Mucosa of rectum (tissue), 2 donors: ENCODE measurements around the gene CEACAM3.

Source experiments
- H3K27ac ChIP-seq, 2 donors: one replicate each; pipeline ENCODE4 v1.7.0; 2013; ENCODE audit warnings: inconsistent platforms in 2 of 2, low read depth in 2 of 2, low read length in 2 of 2
- H3K27me3 ChIP-seq, 2 donors: one replicate each; pipeline ENCODE4 v1.7.0; 2013; ENCODE audit warnings: low read length in 2 of 2; ENCODE audit not compliant: control insufficient read depth in 2 of 2, insufficient read depth in 2 of 2
- H3K36me3 ChIP-seq, 2 donors: one replicate each; pipeline ENCODE4 v1.7.0; 2013; ENCODE audit warnings: low read length in 2 of 2; ENCODE audit not compliant: control insufficient read depth in 2 of 2, insufficient read depth in 2 of 2
- H3K4me1 ChIP-seq, 2 donors: one replicate each; pipeline ENCODE4 v1.7.0; 2013; ENCODE audit warnings: low read length in 2 of 2, mild to moderate bottlenecking in 1 of 2; ENCODE audit not compliant: control insufficient read depth in 2 of 2, insufficient read depth in 2 of 2
- H3K4me3 ChIP-seq, 2 donors: one replicate each; pipeline ENCODE4 v1.7.0; 2013; ENCODE audit warnings: low read length in 2 of 2
- H3K9ac ChIP-seq, 2 donors: one replicate each; pipeline ENCODE4 v1.7.0; 2013; ENCODE audit warnings: low read length in 2 of 2, low read depth in 1 of 2, mild to moderate bottlenecking in 1 of 2
- H3K9me3 ChIP-seq, 2 donors: one replicate each; pipeline ENCODE4 v1.7.0; 2013; ENCODE audit warnings: low read length in 2 of 2; ENCODE audit not compliant: control insufficient read depth in 2 of 2
- donor health status: healthy.
- donor health status: Normal muscosa, but diverticular disease.

CEACAM3 gene

GRCh38 chr19:41807176-41807575 lies 10.8 kb downstream of the CEACAM3 start:
- H3K9ac ChIP-seq = no peak overlapping the region
- H3K27ac ChIP-seq = no peak overlapping the region
- H3K4me3 ChIP-seq = no peak overlapping the region
- H3K9me3 ChIP-seq = no peaks in the 10 kb centered on the region
- H3K4me1 ChIP-seq = peaks cover 0 to 7% of the 10 kb centered on the region in 2 donors
- no peaks in the 10 kb centered on the region for H3K27me3 ChIP-seq
- H3K36me3 ChIP-seq = no peaks in the 10 kb centered on the region

GRCh38 chr19:41808663-41809566 lies 12.5 kb downstream of the CEACAM3 start:
- H3K4me3 ChIP-seq = no peak overlapping the region
- H3K27me3 ChIP-seq = no peaks in the 10 kb centered on the region
- peak overlapping the region in 1 of 2 donors; percentile 9 for H3K27ac ChIP-seq
- H3K36me3 ChIP-seq = no peaks in the 10 kb centered on the region
- H3K9me3 ChIP-seq = no peaks in the 10 kb centered on the region
- no peaks in the 10 kb centered on the region for H3K4me1 ChIP-seq
- no peak overlapping the region for H3K9ac ChIP-seq

GRCh38 chr19:41810301-41810700 lies 13.9 kb downstream of the CEACAM3 start:
- H3K27ac ChIP-seq = peak overlapping the region in 1 of 2 donors; percentile 43
- H3K4me1 ChIP-seq = no peaks in the 10 kb centered on the region
- no peak overlapping the region for H3K4me3 ChIP-seq
- H3K27me3 ChIP-seq = no peaks in the 10 kb centered on the region
- H3K9me3 ChIP-seq = no peaks in the 10 kb centered on the region
- H3K36me3 ChIP-seq = no peaks in the 10 kb centered on the region
- H3K9ac ChIP-seq = no peak overlapping the region

GRCh38 chr19:41811036-41811435 lies 14.6 kb downstream of the CEACAM3 start:
- no peak overlapping the region for H3K4me3 ChIP-seq
- H3K36me3 ChIP-seq = no peaks in the 10 kb centered on the region
- H3K9me3 ChIP-seq = no peaks in the 10 kb centered on the region
- no peak overlapping the region for H3K9ac ChIP-seq
- no peaks in the 10 kb centered on the region for H3K4me1 ChIP-seq
- H3K27ac ChIP-seq = no peak overlapping the region
- H3K27me3 ChIP-seq = no peaks in the 10 kb centered on the region

- H3K9me3 ChIP-seq = no peaks in the 10 kb centered on the region
- no peak overlapping the region for H3K9ac ChIP-seq
- no peak overlapping the region for H3K4me3 ChIP-seq
- no peaks in the 10 kb centered on the region for H3K36me3 ChIP-seq
- H3K27ac ChIP-seq = no peak overlapping the region
- no peaks in the 10 kb centered on the region for H3K27me3 ChIP-seq
- no peaks in the 10 kb centered on the region for H3K4me1 ChIP-seq
These were observed 15.6 kb downstream of the CEACAM3 start for GRCh38 chr19:41811981-41812380.

- Histone ChIP-seq H3K27me3 (no peaks in the 10 kb centered on the region), H3K9ac (no peak overlapping the region), H3K36me3 (no peaks in the 10 kb centered on the region), H3K4me1 (no peaks in the 10 kb centered on the region), H3K4me3 (no peak overlapping the region), H3K27ac (no peak overlapping the region), H3K9me3 (no peaks in the 10 kb centered on the region)
These were observed 17.5 kb downstream of the CEACAM3 start for GRCh38 chr19:41813911-41814310.

- no peak overlapping the region for H3K9ac ChIP-seq
- no peaks in the 10 kb centered on the region for H3K36me3 ChIP-seq
- H3K9me3 ChIP-seq = no peaks in the 10 kb centered on the region
- H3K27me3 ChIP-seq = no peaks in the 10 kb centered on the region
- no peak overlapping the region for H3K27ac ChIP-seq
- H3K4me3 ChIP-seq = no peak overlapping the region
- no peaks in the 10 kb centered on the region for H3K4me1 ChIP-seq
These were observed 18.9 kb downstream of the CEACAM3 start for GRCh38 chr19:41815301-41815700.

- H3K4me3 ChIP-seq = no peak overlapping the region
- H3K9me3 ChIP-seq = no peaks in the 10 kb centered on the region
- peaks cover 0 to 3% of the 10 kb centered on the region in 2 donors for H3K27me3 ChIP-seq
These were observed 20.4 kb downstream of the CEACAM3 start for GRCh38 chr19:41816761-41817160.

GRCh38 chr19:41821003-41821735 lies 24.8 kb downstream of the CEACAM3 start:
- peaks cover 0 to 5% of the 10 kb centered on the region in 2 donors for H3K27me3 ChIP-seq
- no peak overlapping the region for H3K9ac ChIP-seq
- no peaks in the 10 kb centered on the region for H3K36me3 ChIP-seq
- H3K9me3 ChIP-seq = no peaks in the 10 kb centered on the region
- H3K4me3 ChIP-seq = no peak overlapping the region
- H3K27ac ChIP-seq = no peak overlapping the region
- no peaks in the 10 kb centered on the region for H3K4me1 ChIP-seq

More at GRCh38 chr19:41816761-41817160, 20.4 kb downstream of the CEACAM3 start:
- no peaks in the 10 kb centered on the region for H3K4me1 ChIP-seq
- H3K27ac ChIP-seq = no peak overlapping the region
- no peak overlapping the region for H3K9ac ChIP-seq
- H3K36me3 ChIP-seq = no peaks in the 10 kb centered on the region

- Histone ChIP-seq H3K4me3 (no peak overlapping the region), H3K4me1 (no peaks in the 10 kb centered on the region), H3K27ac (no peak overlapping the region), H3K36me3 (no peaks in the 10 kb centered on the region), H3K27me3 (peaks cover 7 to 12% of the 10 kb centered on the region in 2 donors), H3K9ac (no peak overlapping the region), H3K9me3 (no peaks in the 10 kb centered on the region)
These were observed 41.8 kb downstream of the CEACAM3 start for GRCh38 chr19:41837981-41838708.
